HG02840 (cell line): Measurements from ENCODE around the gene VPS13D.
"Not testable (repeated sequence)": the region's sequence is repeated elsewhere in the genome, so short reads cannot be mapped to it uniquely, and the experiment has no call there.

Experiments used
- ATAC-seq: cut with Tn5 transposase; IDR thresholded peaks from one replicate; pipeline ENCODE4 v1.9.1; 2021; ENCODE audit warnings: mild to moderate bottlenecking, moderate library complexity, moderate number of reproducible peaks; ENCODE audit not compliant: unreplicated experiment, low FRiP score

Gene VPS13D

DNA sequence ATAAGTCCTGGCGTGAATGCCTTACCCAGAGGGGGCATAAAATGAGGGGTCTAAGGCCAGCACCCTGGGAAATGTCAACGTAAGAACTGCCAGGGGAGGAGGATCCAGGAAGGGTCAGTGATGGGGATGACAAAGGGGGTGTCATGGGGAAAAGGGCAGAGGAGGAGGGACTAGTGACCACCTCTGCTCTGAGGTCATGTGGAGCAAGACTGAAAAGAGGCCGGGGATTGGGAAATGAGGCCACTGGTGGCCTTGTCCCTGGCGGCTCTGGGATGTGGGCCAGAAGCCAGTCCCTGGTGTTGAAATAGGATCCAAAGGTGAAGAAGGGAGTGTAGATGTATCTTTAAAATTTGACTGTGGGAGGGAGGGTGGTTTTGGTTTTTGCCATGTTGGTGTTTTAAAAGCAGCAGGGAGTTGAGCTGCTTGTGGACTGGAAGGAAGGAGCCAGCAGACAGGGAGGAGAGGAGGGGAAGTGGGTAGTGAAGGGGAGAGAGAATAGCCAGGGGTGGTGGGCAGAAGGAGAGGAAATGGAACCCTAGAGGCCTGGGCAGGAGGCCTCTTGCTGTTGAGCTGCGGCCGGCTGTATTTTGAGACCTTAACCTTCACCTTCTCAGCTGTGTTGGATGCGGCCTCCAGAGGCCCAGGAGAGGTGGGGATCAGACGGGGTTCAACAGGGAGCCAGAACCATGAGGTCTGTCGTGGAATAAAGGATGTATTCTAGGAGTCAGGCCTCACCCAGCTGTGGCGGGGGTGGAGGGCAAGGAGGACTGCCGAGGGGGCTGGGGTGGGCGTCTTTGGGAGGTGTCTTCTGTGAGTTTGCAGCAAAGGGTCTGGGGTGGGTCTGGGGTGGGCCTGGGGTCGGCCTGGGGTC, 295.7 kb downstream of the VPS13D start:
- no peak for ATAC-seq

- ATAC-seq = no peak
Measured at GRCh38 chr1:12527564-12527963, 297.7 kb downstream of the VPS13D start.

DNA sequence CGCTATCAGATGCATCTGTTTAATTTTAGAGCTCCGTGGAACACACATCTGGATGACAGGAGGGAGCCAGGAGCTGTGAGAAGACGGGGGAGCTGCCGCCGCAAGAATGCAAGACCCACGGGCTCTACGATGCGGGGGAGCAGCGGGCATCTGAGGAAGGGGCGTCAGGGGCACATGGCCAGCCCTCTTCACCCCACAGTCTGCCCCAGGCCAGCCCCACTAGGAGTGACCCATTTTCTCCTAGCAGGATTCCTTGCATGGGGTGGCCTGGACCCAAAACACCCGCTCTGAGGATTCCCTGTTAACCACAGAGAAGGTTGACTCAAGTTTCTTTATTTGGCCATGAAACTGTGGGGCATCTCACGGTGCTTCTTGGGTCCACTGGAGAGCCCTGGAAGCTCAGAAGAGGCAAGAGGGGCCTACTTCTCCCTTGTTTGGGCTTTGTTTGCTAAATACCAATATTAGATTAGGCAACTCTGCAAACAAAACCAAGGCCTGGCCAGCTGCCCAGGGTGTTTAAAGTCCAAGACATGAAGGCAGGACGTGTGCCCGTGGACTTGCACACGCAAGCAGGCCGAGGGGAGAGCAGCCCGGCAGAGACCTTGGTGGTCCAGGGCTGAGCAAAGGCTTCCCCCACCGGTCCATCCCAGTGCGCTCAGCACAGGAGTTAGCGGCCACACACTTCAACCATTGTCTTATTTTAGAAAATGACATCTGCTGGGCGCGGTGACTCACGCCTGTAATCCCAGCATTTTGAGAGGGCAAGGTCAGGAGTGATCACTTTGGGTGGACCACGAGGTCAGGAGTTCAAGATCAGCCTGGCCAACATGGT, 298.4 kb downstream of the VPS13D start:
- no peak for ATAC-seq

DNA sequence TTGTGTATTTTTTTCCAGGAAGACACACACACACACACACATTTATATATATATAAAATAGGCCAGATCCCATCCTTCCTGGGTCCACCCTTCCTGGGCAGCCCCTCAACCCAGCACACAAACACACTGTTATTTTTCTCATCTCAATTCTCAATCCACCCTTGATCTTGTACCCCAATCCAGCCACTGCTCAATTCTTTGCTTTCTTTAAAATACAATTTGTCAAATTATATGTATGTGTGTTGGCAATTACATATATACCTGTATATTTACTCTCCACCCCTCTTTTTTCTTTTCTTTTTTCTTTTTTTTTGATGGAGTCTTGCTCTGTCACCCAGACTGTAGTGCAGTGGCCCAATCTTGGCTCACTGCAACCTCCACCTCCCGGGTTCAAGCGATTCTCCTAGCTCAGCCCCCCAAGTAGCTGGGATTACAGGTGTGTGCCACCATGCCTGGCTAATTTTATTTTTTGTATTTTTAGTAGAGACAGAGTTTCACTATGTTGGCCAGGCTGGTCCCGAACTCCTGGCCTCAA, 299.9 kb downstream of the VPS13D start:
- no peak for ATAC-seq

- ATAC-seq = no peak
Measured at GRCh38 chr1:12530462-12531178, 300.8 kb downstream of the VPS13D start.

DNA sequence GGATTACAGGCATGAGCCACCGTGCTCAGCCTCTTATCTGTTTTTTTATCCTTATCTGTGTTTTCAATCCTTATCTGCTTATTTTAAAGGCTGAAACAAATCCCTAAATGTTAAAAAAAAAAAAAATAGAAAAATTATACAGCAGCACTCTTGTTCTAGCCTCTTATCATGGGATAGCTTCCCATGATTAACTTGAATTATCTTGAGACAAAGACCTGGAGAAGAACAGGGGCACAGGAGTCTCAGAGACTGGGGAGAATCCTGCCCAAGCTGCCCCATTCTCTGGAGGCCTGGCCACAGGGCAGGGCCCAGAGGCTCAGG, 301.3 kb downstream of the VPS13D start:
- ATAC-seq = no peak

- ATAC-seq = no peak
Measured at GRCh38 chr1:12532405-12533315, 302.8 kb downstream of the VPS13D start.

- ATAC-seq = no peak
Measured at GRCh38 chr1:12536023-12536639, 306.3 kb downstream of the VPS13D start.

DNA sequence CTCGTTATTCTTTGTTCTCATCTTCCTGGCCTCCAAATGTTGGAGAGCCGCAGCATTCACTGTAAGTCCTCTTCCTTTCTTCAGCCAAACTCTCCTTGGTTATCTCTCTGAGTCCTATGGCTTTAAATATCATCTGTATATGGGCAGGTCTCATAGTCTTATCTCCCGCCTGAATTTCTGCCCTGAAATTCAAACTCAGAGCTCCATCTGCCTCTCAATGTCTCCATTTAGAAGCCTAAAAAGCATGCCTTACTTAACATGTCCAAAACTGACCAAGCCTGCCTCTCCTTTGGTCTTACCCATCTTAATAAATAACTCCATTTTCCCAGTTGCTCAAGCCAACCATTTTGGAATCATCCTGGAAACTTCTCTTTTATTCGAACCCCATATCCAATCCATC, 307.5 kb downstream of the VPS13D start:
- ATAC-seq = no peak

GRCh38 chr1:12537906-12538461, 308.2 kb downstream of the VPS13D start:
- ATAC-seq = no peak

- ATAC-seq = not testable (repeated sequence)
Measured at GRCh38 chr1:12538536-12538935, 308.7 kb downstream of the VPS13D start.

DNA sequence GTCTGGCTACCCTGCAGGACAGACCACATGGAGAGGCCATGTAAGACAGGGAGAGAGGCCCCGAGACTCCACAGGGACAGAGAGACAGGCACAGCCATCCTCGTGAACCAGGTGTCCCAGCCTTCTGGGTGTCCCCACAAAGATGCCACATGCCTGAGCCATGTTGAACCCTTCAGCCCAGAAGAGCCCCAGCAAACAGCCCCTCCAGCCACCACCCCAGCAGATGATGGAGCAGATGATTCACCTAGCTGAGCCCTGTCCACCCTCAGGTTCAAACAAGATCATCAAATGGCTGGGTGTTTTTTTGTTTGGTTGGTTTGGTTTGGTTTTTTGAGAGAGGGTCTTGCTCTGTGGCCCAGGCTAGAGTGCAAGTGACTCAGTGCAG, 309.5 kb downstream of the VPS13D start:
- ATAC-seq = no peak

DNA sequence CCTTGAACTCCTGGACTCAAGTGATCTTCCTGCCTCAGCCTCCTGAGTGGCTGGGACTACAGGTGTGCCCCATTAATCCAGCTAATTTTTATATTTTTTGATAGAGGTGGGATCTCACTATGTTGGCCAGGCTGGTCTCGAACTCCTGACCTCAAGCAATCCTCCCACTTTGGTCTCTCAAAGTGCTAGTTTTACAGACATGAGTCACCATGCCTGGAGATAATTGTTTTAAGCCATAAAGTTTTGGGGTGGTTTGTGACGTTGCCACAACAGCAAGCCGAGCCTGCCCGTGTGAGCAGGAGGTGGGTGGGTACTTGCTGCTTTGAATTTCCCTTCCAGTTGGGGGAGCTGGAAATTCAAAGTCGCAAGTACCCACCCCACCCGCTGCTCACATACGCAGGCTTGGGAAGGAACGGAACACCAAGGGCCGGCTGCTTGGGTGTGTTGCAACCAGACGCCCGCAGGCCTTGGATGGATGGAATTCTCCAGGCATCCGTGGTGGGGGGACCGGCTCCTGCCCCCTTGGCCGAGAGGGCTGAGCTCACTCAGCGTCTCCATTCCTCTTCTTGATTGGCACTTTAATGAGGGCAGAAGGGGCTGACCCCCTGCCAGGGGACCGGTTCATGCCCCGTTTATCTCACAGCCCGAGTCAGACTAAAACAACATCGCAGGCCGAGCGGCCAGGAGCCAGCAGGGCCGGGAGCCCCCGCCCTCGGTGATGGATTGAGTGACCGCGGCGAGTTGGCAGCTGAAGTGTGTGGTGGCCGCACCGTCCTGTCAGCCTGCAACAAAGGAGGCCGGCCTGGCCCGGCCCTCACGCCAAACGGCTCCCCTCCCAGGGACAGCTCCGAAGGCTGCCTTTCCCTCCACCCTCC, 310.1 kb downstream of the VPS13D start:
- ATAC-seq = no peak

DNA sequence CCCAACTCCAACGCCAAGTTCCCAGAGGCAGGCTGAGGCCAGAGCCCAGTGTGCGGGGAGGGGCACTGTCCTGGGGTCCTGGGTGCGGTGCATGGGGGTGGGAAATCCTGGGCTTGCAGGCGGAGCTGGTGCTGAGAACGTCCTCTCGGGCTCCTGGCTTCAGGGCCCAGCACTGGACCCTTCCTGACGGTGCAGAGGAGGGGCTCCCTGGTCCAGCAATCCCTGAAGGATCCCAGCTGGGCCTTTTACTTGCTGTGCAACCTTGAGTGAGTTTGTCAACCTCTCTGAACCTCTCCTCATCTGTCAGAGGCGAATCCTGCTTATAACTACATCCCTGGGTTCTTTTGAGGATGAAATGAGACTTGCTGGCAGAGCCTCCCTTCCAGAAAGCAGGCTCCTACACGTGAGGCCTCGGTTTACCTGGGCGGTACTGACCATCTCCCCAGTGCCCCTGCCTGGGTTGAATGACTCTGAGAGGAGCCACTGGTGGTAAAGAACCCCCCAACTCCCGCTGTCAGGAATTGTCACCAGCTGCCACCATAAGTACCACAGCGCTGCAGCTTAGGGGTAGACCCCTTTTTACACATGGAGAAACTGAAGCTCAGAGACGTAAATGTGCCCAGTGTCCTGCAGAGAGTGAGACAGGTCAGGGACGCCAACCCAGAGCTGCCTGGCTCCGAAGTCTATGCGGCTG, 310.9 kb downstream of the VPS13D start:
- no peak for ATAC-seq

- no peak for ATAC-seq
Measured at GRCh38 chr1:12541274-12542137, 311.7 kb downstream of the VPS13D start.

DNA sequence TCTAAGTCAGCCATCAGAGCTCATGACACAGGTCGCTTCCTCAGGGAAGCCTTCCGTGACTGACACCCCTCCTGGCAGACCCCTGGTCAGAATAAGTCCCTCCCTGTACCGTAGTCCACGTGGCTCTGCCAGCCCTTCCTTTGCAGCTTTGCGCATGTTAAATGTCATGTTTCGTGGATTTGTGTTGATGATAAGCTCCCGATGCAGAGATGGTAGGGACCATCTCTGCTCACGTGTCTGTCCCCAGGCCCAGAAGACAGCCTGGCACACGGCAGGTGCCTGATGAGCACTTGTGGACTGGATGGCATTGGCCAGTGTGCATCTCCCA, 312.3 kb downstream of the VPS13D start:
- ATAC-seq = no peak
